H9 (cell line): Measurements from ENCODE around the gene IRF2BP2. TPM values are rescaled to one million over a fixed set of nuclear protein-coding genes. Genes with fewer than 3 reads are reported as not detected.

ENCODE experiments used
- DNase-seq: peaks from one replicate; pipeline ENCODE4 v3.0.0-alpha.2; 2017
- H2AFZ ChIP-seq: one replicate; pipeline ENCODE4 v1.6.1; 2013; ENCODE audit warnings: mild to moderate bottlenecking, low read length, control low read depth, moderate library complexity
- H2AK5ac ChIP-seq: 2 replicates; pipeline ENCODE4 v1.6.1; 2013; ENCODE audit warnings: low read length, control low read depth, mixed read lengths; ENCODE audit not compliant: insufficient read length
- H2BK120ac ChIP-seq: one replicate; pipeline ENCODE4 v1.6.1; 2013; ENCODE audit warnings: low read depth, mild to moderate bottlenecking, low read length, control low read depth, inconsistent platforms; ENCODE audit not compliant: poor library complexity, severe bottlenecking
- H2BK12ac ChIP-seq: 2 replicates; pipeline ENCODE4 v1.6.1; 2013; ENCODE audit warnings: low read length, control low read depth, mixed read lengths, low read depth; ENCODE audit not compliant: insufficient read length
- H2BK15ac ChIP-seq: 2 replicates; pipeline ENCODE4 v1.6.1; 2013; ENCODE audit warnings: low read depth, low read length, control low read depth
- H2BK20ac ChIP-seq: one replicate; pipeline ENCODE4 v1.6.1; 2013; ENCODE audit warnings: low read depth, mild to moderate bottlenecking, low read length, control low read depth, inconsistent platforms; ENCODE audit not compliant: poor library complexity, severe bottlenecking
- H2BK5ac ChIP-seq: 2 replicates; pipeline ENCODE4 v1.6.1; 2013; ENCODE audit warnings: low read length, control low read depth, mixed read lengths; ENCODE audit not compliant: insufficient read length
- H3K14ac ChIP-seq: 2 replicates; pipeline ENCODE4 v1.6.1; 2013; ENCODE audit warnings: low read length, control low read depth; ENCODE audit not compliant: insufficient read depth
- H3K18ac ChIP-seq: 2 replicates; pipeline ENCODE4 v1.6.1; 2013; ENCODE audit warnings: low read depth, mild to moderate bottlenecking, mixed read lengths, low read length, control low read depth; ENCODE audit not compliant: insufficient read length
- H3K23ac ChIP-seq: 2 replicates; pipeline ENCODE4 v1.6.1; 2013; ENCODE audit warnings: low read length, control low read depth, mixed read lengths, low read depth; ENCODE audit not compliant: insufficient read length
- H3K23me2 ChIP-seq: 2 replicates; pipeline ENCODE4 v1.6.1; 2013; ENCODE audit warnings: low read depth, mild to moderate bottlenecking, mixed read lengths, low read length, control low read depth; ENCODE audit not compliant: insufficient read length, poor library complexity, severe bottlenecking
- H3K27ac ChIP-seq: 2 replicates; pipeline ENCODE4 v1.5.1; 2013; ENCODE audit warnings: low read length, control low read depth, mixed read lengths, low read depth; ENCODE audit not compliant: insufficient read length
- H3K27me3 ChIP-seq: 2 replicates; pipeline ENCODE4 v1.6.1; 2013; ENCODE audit warnings: low read length, control low read depth, inconsistent platforms; ENCODE audit not compliant: insufficient read depth
- H3K4ac ChIP-seq: 2 replicates; pipeline ENCODE4 v1.6.1; 2013; ENCODE audit warnings: low read depth, mild to moderate bottlenecking, control low read depth, inconsistent platforms, low read length, moderate library complexity
- H3K4me1 ChIP-seq: 2 replicates; pipeline ENCODE4 v1.6.1; 2013; ENCODE audit warnings: low read length, control low read depth, inconsistent platforms; ENCODE audit not compliant: insufficient read depth
- H3K4me2 ChIP-seq: 2 replicates; pipeline ENCODE4 v1.6.1; 2013; ENCODE audit warnings: low read length, control low read depth, mixed read lengths; ENCODE audit not compliant: insufficient read length, insufficient read depth
- H3K56ac ChIP-seq: 2 replicates; pipeline ENCODE4 v1.6.1; 2013; ENCODE audit warnings: low read depth, mild to moderate bottlenecking, mixed read lengths, low read length, control low read depth; ENCODE audit not compliant: insufficient read length
- H3K79me1 ChIP-seq: 2 replicates; pipeline ENCODE4 v1.6.1; 2013; ENCODE audit warnings: low read depth, mild to moderate bottlenecking, moderate library complexity, low read length, control low read depth, inconsistent platforms; ENCODE audit not compliant: insufficient read depth, poor library complexity, severe bottlenecking
- H3K79me2 ChIP-seq: 2 replicates; pipeline ENCODE4 v1.6.1; 2013; ENCODE audit warnings: low read length, control low read depth, inconsistent platforms; ENCODE audit not compliant: insufficient read depth
- H3K9ac ChIP-seq: 2 replicates; pipeline ENCODE4 v1.6.1; 2013; ENCODE audit warnings: low read length, control low read depth, mixed read lengths; ENCODE audit not compliant: insufficient read length; ENCODE audit errors: extremely low read depth
- H3K9me3 ChIP-seq: one replicate; pipeline ENCODE4 v1.6.1; 2013; ENCODE audit warnings: low read depth, low read length, inconsistent platforms; ENCODE audit not compliant: control insufficient read depth
- H3T11ph ChIP-seq: one replicate; pipeline ENCODE4 v1.6.1; 2013; ENCODE audit warnings: mild to moderate bottlenecking, low read length, control low read depth, inconsistent platforms
- H4K20me1 ChIP-seq: one replicate; pipeline ENCODE4 v1.6.1; 2013; ENCODE audit not compliant: control insufficient read depth, insufficient read length, insufficient read depth
- H4K5ac ChIP-seq: 2 replicates; pipeline ENCODE4 v1.6.1; 2013; ENCODE audit warnings: low read depth, mild to moderate bottlenecking, mixed read lengths, low read length, control low read depth; ENCODE audit not compliant: insufficient read length
- H4K8ac ChIP-seq: replicated peaks from 2 replicates; pipeline ENCODE4 v1.6.1; 2013; ENCODE audit warnings: low read length, control low read depth, mixed read lengths, low read depth; ENCODE audit not compliant: insufficient read length
- H4K91ac ChIP-seq: 2 replicates; pipeline ENCODE4 v1.6.1; 2013; ENCODE audit warnings: low read depth, mild to moderate bottlenecking, moderate library complexity, mixed read lengths, low read length, control low read depth; ENCODE audit not compliant: insufficient read length
- H3K27ac Mint-ChIP-seq, 3 experiments: 2 replicates in 2 of 3; 3 replicates in 1 of 3; pipeline ENCODE4 v1.8.0; 2020 to 2021; ENCODE audit warnings: mixed read lengths in 3 of 3, mild to moderate bottlenecking in 1 of 3, moderate library complexity in 1 of 3
- H3K27me3 Mint-ChIP-seq: 2 replicates; pipeline ENCODE4 v1.8.0; 2021; ENCODE audit warnings: low read depth, mild to moderate bottlenecking, moderate library complexity, mixed read lengths
- H3K36me3 Mint-ChIP-seq, 3 experiments: 2 replicates in 2 of 3; 3 replicates in 1 of 3; pipeline ENCODE4 v1.8.0; 2020 to 2021; ENCODE audit warnings: low read depth in 3 of 3, mixed read lengths in 3 of 3; ENCODE audit not compliant: insufficient read depth in 1 of 3
- H3K4me1 Mint-ChIP-seq, 2 experiments: 2 replicates each; pipeline ENCODE4 v1.8.0; 2020; ENCODE audit warnings: mixed read lengths in 2 of 2
- H3K4me3 Mint-ChIP-seq, 2 experiments: 2 replicates in 1 of 2; 3 replicates in 1 of 2; pipeline ENCODE4 v1.8.0; 2020 to 2021; ENCODE audit warnings: mild to moderate bottlenecking in 2 of 2, mixed read lengths in 2 of 2, moderate library complexity in 1 of 2
- H3K9me3 Mint-ChIP-seq, 2 experiments: 2 replicates in 1 of 2; 3 replicates in 1 of 2; pipeline ENCODE4 v1.8.0; 2020; ENCODE audit warnings: mild to moderate bottlenecking in 2 of 2, mixed read lengths in 2 of 2, moderate library complexity in 1 of 2
- CTCF ChIP-seq: fragments of 200-600 bp; sonication (generic); conservative IDR thresholded peaks from 3 replicates; pipeline ENCODE4 v1.8.0; 2021; ENCODE audit warnings: antibody characterized with exemption, mild to moderate bottlenecking
- WGBS: extraction: QIAGEN DNeasy Blood & Tissue Kit; methylation state at CpG from one replicate; pipeline ENCODE4 v1.1.7; 2013; ENCODE audit warnings: missing lambda C conversion rate, low lambda C conversion rate, mixed read lengths; ENCODE audit not compliant: insufficient read length; ENCODE audit errors: extremely low coverage; 5-methylcytosine and 5-hydroxymethylcytosine counted together
- total RNA-seq: library from RNA; stranded (reverse); gene quantifications from 2 replicates; pipeline ENCODE4 v1.2.1, GENCODE V29; 2021

The IRF2BP2 gene
- total RNA-seq, 1 experiment from 2014 or later = 80.2 TPM

DNA sequence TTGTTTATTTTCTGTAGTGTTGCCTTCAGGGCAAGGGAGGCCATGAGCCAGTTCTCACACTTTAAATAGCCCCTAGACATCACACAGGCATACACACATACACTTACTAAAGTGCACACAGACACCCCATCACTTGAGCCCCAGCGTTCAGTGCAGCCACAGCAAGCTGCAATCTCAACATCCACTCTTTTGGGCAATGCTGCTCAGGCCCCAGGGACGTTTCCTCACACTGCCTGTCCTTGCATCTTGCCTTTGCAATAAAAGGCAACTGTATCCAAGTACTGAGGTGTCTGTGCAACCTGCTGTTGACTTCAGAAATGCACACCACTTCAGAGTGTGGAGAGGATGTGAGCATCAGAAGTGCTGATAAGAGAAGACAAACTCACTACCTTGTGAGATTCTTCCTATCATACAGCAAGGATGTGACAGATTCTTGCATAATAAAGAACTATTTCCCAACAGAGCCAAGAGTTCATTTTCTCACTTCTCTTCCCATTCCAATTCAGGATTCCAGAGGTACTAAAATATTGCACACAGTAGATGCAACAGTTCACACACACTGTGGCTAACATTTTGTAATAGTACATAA is 36.2 kb downstream of the IRF2BP2 start:
- TF ChIP-seq CTCF = no peak

More for the DNA sequence above, 36.2 kb downstream of the IRF2BP2 start:
- Histone ChIP-seq H2BK5ac (no peak overlapping the region), H4K8ac (no peak overlapping the region), H2BK12ac (no peak overlapping the region), H2AFZ (no peak overlapping the region), H3K79me1 (no peaks in the 10 kb centered on the region), H3K9me3 (no peaks in the 10 kb centered on the region), H3K23me2 (no peaks in the 10 kb centered on the region), H2BK20ac (no peak overlapping the region), H3K56ac (no peak overlapping the region), H4K20me1 (no peaks in the 10 kb centered on the region), H2AK5ac (no peak overlapping the region), H4K5ac (no peak overlapping the region), H3K27me3 (no peaks in the 10 kb centered on the region), H2BK15ac (no peak overlapping the region), H2BK120ac (no peak overlapping the region), H3K27ac (no peak overlapping the region), H3K9ac (no peak overlapping the region), H3T11ph (no peak overlapping the region), H3K4me1 (no peaks in the 10 kb centered on the region), H3K79me2 (no peaks in the 10 kb centered on the region), H3K4ac (no peak overlapping the region), H3K4me2 (no peak overlapping the region), H4K91ac (no peak overlapping the region), H3K18ac (no peak overlapping the region), H3K23ac (no peak overlapping the region), H3K14ac (no peak overlapping the region; the same call in 1 of the 2 replicates)
- no peaks in the 10 kb centered on the region for H3K36me3 Mint-ChIP-seq
- DNase-seq = no peak
- H3K9me3 Mint-ChIP-seq = no peaks in the 10 kb centered on the region
- no peak overlapping the region for H3K4me3 Mint-ChIP-seq
- no peak overlapping the region; a peak in 1 of 7 replicates for H3K27ac Mint-ChIP-seq
- no peaks in the 10 kb centered on the region for H3K4me1 Mint-ChIP-seq
- WGBS = no CpG with 5 or more reads among the region's 2 CpGs
- peaks cover 1% of the 10 kb centered on the region for H3K27me3 Mint-ChIP-seq
